NOMO-1 treated with dmso at 0.1 percent for 144 hours (cell line): Measurements from ENCODE around the gene INPP5J.

ENCODE experiments used
- DNase-seq: peaks from one replicate; lab custom pipeline; 2025; ENCODE audit not compliant: unreplicated experiment; lab: John Stamatoyannopoulos, UW

The INPP5J gene

GRCh38 chr22:31144223-31144622 is 21.5 kb downstream of the INPP5J start:
- DNase-seq: no peak

DNA sequence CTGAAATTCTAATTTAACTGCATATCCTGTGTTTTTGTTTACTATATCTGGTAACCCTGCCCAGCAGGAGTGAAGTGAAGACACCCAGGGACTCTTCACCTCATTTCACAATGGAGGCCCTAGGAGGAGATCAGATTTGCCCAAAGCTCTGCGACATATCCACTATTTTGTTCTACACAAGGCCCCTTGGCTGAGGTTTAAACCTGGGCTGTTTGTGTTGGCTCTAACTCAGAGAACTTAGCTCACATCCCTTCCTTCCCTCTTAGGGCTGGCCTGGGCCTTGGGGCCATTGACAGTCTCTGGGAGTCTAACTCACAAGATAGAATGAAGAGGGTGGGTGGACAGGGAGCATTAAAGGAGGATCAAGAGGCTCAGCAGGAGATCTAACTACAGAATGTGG is 25.7 kb downstream of the INPP5J start:
- DNase-seq: no peak

- DNase-seq: peak; percentile 23
Measured at GRCh38 chr22:31148953-31149627, 26.3 kb downstream of the INPP5J start.

GRCh38 chr22:31150615-31151014 is 27.8 kb downstream of the INPP5J start:
- DNase-seq: no peak

DNA sequence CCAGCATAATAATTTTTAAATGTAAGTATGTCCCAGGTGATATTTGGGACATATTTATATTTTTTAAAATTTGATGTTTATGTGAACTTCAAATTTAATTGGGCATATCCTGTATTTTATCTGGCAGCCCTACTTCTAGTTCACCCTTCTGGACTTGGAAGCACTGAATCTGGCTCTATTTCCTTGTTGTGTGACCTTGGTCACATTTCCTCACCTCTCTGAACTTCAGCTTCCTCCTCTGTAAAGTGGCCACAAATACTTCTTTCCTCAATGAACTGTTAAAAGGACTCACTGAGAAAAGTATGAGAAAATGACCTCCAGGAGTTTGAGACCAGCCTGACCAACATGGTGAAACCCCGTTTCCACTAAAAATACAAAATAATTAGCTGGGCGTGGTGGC is 29.1 kb downstream of the INPP5J start:
- DNase-seq: no peak

- DNase-seq: no peak
Measured at GRCh38 chr22:31153357-31153756, 30.6 kb downstream of the INPP5J start.

GRCh38 chr22:31154975-31155374 is 32.2 kb downstream of the INPP5J start:
- no peak for DNase-seq

GRCh38 chr22:31155422-31155821 is 32.7 kb downstream of the INPP5J start:
- DNase-seq: no peak

DNA sequence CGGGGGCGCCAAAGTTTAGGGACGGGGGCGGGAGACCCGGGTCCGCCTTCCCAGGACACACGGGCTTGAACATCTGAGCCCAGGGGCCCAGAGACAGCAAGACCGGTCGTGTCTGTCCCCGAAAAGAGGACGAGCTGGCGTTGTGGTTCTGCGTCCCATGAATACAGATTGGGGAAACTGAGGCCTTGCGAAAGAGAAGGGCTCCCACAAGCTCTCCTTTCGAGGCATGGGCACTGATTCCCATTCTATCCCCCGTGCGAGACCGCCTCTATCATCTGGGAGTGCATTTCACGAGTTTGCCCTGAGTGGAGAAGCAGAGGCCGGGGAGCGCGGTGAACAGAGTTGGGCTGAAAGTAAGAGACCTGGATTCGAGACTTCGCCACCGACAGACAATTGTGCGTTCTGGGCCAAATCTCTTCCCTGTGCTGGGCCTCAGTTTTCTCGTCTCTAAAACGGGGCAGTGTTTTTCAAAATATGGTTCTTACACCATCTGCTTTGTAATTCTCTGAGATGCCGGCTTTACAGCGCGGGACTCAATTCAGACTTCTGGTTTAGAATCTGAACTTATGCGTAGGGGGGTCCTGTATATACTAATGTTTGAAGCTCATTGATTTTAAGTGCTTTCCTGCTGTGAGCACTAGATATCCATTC is 37.7 kb downstream of the INPP5J start:
- DNase-seq: no peak

GRCh38 chr22:31161386-31161785 is 38.6 kb downstream of the INPP5J start:
- no peak for DNase-seq

- no peak for DNase-seq
Measured at GRCh38 chr22:31162015-31162765, 39.4 kb downstream of the INPP5J start.

- no peak for DNase-seq
Measured at GRCh38 chr22:31170971-31171370, 48.2 kb downstream of the INPP5J start.

DNA sequence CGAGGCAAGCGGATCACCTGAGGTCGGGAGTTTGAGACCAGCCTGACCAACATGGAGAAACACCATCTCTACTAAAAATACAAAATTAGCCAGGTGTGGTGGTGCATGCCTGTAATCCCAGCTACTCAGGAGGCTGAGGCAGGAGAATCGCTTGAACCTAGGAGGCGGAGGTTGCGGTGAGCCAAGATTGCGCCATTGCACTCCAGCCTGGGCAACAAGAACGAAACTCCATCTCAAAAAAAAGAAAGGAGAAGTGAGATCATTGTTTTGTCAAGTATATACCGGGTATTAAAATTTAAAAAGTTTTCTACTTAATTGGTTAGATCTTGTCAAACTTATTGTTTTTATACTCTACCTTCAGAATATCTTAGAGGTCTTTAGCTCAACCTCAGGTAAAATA is 49.0 kb downstream of the INPP5J start:
- DNase-seq: peak; percentile 25

- no peak for DNase-seq
Measured at GRCh38 chr22:31173386-31174145, 50.8 kb downstream of the INPP5J start.

GRCh38 chr22:31176923-31177322 is 54.2 kb downstream of the INPP5J start:
- no peak for DNase-seq

DNA sequence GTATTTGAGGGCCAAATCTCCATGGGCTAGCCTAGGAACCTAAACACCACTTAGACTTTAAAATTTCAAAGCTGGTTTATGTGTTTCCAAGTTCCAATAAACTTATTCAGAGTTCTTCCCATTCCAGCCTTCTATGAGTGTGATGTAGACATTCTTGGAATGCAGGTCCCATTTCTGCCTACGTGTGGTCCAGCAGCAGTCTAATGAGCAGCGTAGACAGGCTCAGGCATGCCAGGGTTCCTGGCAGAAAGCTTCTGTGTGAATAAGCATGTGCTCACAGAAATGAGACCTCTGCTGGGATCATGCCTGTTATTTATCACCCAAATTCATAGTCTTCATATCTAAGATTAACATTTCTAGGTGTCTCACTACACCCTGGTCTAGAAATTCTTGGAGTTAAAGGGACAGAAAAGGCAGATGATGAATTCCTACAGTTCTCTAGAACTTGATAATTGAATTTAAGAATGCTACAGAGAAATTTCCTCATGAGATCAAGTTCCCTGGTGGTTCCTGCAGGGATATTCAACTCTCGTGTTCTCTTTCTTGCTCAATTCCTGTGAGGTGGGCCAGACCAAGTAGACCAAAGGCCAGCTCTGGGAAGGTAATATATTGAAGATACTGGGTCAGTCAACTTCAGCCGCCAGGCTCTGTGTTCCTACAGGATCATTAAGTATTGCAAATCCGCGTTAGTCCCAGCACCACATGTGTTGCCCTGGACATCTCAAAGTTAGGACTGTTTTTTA is 54.8 kb downstream of the INPP5J start:
- no peak for DNase-seq

DNA sequence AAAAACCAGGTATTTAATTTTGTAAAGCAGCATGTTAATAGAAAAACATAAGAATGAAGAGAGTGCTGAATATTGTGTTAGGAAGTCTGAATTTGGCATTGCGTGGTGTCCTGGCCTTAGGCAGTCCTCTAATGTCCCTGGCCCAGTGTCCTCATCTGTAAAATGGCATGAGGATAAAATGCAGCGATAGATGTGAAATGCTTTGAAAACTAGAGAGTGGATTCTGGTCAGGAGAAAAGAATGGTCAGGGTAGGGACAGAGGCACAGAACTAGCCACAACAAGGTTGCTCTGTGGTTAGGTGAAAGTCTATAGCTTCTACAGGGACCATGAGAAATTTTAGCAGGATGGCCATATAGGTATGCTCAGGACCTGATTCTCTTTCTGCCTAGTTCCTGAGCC is 56.1 kb downstream of the INPP5J start:
- no peak for DNase-seq

- DNase-seq: no peak
Measured at GRCh38 chr22:31179345-31179744, 56.6 kb downstream of the INPP5J start.

DNA sequence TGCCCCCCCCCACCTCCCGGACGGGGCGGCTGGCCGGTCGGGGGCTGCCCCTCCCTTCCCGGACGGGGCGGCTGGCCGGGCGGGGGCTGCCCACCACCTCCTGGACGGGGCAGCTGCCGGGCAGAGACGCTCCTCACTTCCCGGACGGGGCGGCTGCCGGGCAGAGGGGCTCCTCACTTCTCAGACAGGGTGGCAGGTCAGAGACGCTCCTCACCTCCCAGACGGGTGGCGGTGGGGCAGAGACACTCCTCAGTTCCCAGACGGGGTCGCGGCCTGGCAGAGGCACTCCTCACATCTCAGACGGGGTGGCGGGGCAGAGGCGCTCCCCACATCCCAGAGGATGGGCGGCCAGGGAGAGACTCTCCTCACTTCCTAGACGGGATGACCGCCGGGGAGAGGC is 61.2 kb downstream of the INPP5J start:
- no peak for DNase-seq
